GM12878 (cell line): ENCODE data around the gene SLX4.

Source experiments
- CBFB ChIP-seq: IDR thresholded peaks from 2 replicates; pipeline ENCODE4 v1.6.1; 2016; ENCODE audit warnings: antibody characterized with exemption, low read depth
- EP300 ChIP-seq, 2 experiments: fragments of 150-350 bp in 1 of 2; IDR thresholded peaks; 2 replicates each; pipeline ENCODE4 v1.6.1; 2011 to 2012; ENCODE audit warnings: low read depth in 2 of 2, low read length in 2 of 2, borderline replicate concordance in 1 of 2, improper control_type of control experiment in 1 of 2, inconsistent platforms in 1 of 2; ENCODE audit not compliant: control insufficient read depth in 1 of 2
- EZH2 ChIP-seq: IDR thresholded peaks from 2 replicates; pipeline ENCODE4 v1.6.1; 2012; ENCODE audit warnings: low read depth, mild to moderate bottlenecking, control low read depth, inconsistent platforms, low read length, borderline replicate concordance; ENCODE audit not compliant: control insufficient read depth
- FOS ChIP-seq: IDR thresholded peaks from 3 replicates; pipeline ENCODE4 v1.6.1; 2011; ENCODE audit warnings: borderline replicate concordance; ENCODE audit not compliant: insufficient read length; ENCODE audit errors: extremely low read depth
- JUND ChIP-seq: IDR thresholded peaks from 2 replicates; pipeline ENCODE4 v1.6.1; 2012; ENCODE audit warnings: low read depth, mild to moderate bottlenecking, low read length, improper control_type of control experiment, moderate library complexity
- MTA3 ChIP-seq: IDR thresholded peaks from 2 replicates; pipeline ENCODE4 v1.6.1; 2012; ENCODE audit warnings: low read length, inconsistent platforms, borderline replicate concordance
- MXI1 ChIP-seq: fragments of 150-350 bp; IDR thresholded peaks from 2 replicates; pipeline ENCODE4 v1.6.1; 2011; ENCODE audit warnings: low read depth, mild to moderate bottlenecking, inconsistent platforms, low read length, improper control_type of control experiment
- MYC ChIP-seq: IDR thresholded peaks from 2 replicates; pipeline ENCODE4 v1.6.1; 2011; ENCODE audit warnings: mild to moderate bottlenecking, low read length, moderate library complexity, inconsistent platforms; ENCODE audit not compliant: insufficient read depth, insufficient replicate concordance, insufficient read length, severe bottlenecking
- POLR2AphosphoS5 ChIP-seq: IDR thresholded peaks from 2 replicates; pipeline ENCODE4 v1.6.1; 2011; ENCODE audit warnings: mild to moderate bottlenecking, low read length, inconsistent platforms
- SMARCA5 ChIP-seq: fragments of 450-650 bp; IDR thresholded peaks from 2 replicates; pipeline ENCODE4 v1.6.1; 2017; ENCODE audit warnings: mild to moderate bottlenecking
- SMC3 ChIP-seq: IDR thresholded peaks from 2 replicates; pipeline ENCODE4 v1.6.1; 2011; ENCODE audit warnings: low read length, improper control_type of control experiment, borderline replicate concordance
- ZNF207 ChIP-seq: fragments of 450-650 bp; IDR thresholded peaks from 2 replicates; pipeline ENCODE4 v1.6.1; 2014; ENCODE audit warnings: antibody characterized with exemption, mild to moderate bottlenecking, borderline replicate concordance
- TF ChIP-seq, protein P1 (sequence below), 3 experiments: IDR thresholded peaks in 2 of 3; conservative IDR thresholded peaks in 1 of 3; 2 replicates each; pipeline ENCODE4 v1.5.1; 2011; ENCODE audit warnings: low read depth in 3 of 3, low read length in 3 of 3, mild to moderate bottlenecking in 3 of 3, control low read depth in 2 of 3, moderate library complexity in 2 of 3, inconsistent platforms in 1 of 3, mixed read lengths in 1 of 3; ENCODE audit not compliant: control insufficient read depth in 2 of 3, insufficient read depth in 1 of 3; ENCODE audit errors: extremely low read depth in 1 of 3
- TF ChIP-seq, protein P2 (sequence below): IDR thresholded peaks from 2 replicates; pipeline ENCODE4 v1.6.1; 2012; ENCODE audit warnings: low read depth, low read length, improper control_type of control experiment

DNA sequence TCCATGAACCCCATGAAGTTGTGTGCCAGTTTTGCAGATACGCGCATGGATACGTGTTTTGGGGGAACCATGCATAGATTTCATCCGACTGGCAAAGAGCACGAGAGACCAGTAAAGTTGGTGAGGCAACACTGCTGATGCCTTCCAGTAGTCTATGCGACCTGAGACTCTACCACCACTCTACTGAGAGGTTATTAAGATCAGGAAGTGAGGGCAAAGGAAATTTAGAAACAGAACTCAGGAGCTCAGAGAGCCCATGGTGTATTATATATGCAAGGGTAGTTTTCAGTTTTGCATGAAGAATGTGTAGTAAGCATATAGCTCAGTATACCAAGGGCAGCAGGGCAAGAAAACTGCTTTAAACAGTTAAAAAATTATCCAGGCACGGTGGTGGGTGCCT lies 4.2 kb downstream of the SLX4 start:
- TF ChIP-seq EP300 (IDR thresholded peaks at IDR 0.05; ENCODE audit: borderline replicate concordance in 1 of 2, control insufficient read depth in 1 of 2, low read depth in 2 of 2, low read length in 2 of 2) = no peak
- TF ChIP-seq SMC3 = no peak
- TF ChIP-seq, protein P1, sequence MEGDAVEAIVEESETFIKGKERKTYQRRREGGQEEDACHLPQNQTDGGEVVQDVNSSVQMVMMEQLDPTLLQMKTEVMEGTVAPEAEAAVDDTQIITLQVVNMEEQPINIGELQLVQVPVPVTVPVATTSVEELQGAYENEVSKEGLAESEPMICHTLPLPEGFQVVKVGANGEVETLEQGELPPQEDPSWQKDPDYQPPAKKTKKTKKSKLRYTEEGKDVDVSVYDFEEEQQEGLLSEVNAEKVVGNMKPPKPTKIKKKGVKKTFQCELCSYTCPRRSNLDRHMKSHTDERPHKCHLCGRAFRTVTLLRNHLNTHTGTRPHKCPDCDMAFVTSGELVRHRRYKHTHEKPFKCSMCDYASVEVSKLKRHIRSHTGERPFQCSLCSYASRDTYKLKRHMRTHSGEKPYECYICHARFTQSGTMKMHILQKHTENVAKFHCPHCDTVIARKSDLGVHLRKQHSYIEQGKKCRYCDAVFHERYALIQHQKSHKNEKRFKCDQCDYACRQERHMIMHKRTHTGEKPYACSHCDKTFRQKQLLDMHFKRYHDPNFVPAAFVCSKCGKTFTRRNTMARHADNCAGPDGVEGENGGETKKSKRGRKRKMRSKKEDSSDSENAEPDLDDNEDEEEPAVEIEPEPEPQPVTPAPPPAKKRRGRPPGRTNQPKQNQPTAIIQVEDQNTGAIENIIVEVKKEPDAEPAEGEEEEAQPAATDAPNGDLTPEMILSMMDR (IDR thresholded peaks at IDR 0.05 in 2 of 3, conservative IDR thresholded peaks at IDR 0.05 in 1 of 3; ENCODE audit: control insufficient read depth in 2 of 3, extremely low read depth in 1 of 3, insufficient read depth in 1 of 3, low read depth in 3 of 3, low read length in 3 of 3) = no peak
- no peak for TF ChIP-seq POLR2AphosphoS5
- TF ChIP-seq CBFB = no peak
- TF ChIP-seq EZH2 = no peak
- no peak for TF ChIP-seq MXI1
- no peak for TF ChIP-seq FOS
- no peak for TF ChIP-seq SMARCA5
- TF ChIP-seq JUND = no peak
- TF ChIP-seq MTA3 = no peak
- TF ChIP-seq, protein P2, sequence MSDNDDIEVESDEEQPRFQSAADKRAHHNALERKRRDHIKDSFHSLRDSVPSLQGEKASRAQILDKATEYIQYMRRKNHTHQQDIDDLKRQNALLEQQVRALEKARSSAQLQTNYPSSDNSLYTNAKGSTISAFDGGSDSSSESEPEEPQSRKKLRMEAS = no peak
- TF ChIP-seq MYC = no peak
- no peak for TF ChIP-seq ZNF207
